ENCODE results near the gene ZNF511. TPM values are rescaled to one million over a fixed set of nuclear protein-coding genes. Genes with fewer than 3 reads are reported as not detected.

ZNF511 gene
- total and polyA plus RNA-seq, 2 donors (not counting 1 experiment from before 2014, with no cell fraction given), result 30.7 to 45.1 TPM

DNA sequence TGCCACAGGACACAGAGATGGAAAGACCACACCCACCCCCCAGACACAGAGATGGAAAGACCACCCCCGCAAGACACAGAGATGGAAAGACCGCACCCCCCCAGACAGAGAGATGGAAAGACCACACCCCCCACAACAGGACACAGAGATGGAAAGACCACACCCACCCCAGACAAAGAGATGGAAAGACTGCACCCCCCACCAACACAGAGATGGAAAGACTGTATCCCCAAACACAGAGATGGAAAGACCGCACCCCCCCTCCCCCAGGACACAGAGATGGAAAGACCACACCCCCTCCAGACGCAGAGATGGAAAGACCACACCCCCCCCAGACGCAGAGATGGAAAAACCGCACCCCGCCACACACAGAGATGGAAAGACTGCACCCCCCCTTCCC is 8.0 kb downstream of the ZNF511 start:
- WGBS (ENCODE audit: insufficient coverage), result no CpG with 5 or more reads among the region's 7 CpGs
- no peak for DNase-seq
- Histone ChIP-seq H3K27ac (ENCODE audit: low read length in 2 of 2) (no peak overlapping the region), H3K27me3 (replicated peaks in 1 of 4; ENCODE audit: control extremely low read depth in 1 of 4, control insufficient read depth in 3 of 4, insufficient read depth in 4 of 4, low read length in 3 of 4) (peaks cover 0 to 14% (median 5%) of the 10 kb centered on the region in 4 experiments), H3K4me2 (replicated peaks; ENCODE audit: low read depth, low read length, poor library complexity, severe bottlenecking) (no peak overlapping the region), H3K9me3 (ENCODE audit: control extremely low read depth in 1 of 3, control insufficient read depth in 2 of 3, insufficient read depth in 1 of 3, low read length in 2 of 3) (peaks cover 0 to 20% (median 0%) of the 10 kb centered on the region in 3 donors), H3K4me1 (ENCODE audit: control insufficient read depth in 2 of 2, insufficient read depth in 2 of 2, low read length in 2 of 2) (peaks cover 9 to 15% of the 10 kb centered on the region in 2 donors), H3K9ac (ENCODE audit: low read length) (no peak overlapping the region), H3K36me3 (replicated peaks in 1 of 2; ENCODE audit: control extremely low read depth in 1 of 2, control insufficient read depth in 1 of 2, extremely low read depth in 1 of 2, insufficient read depth in 2 of 2, low read length in 1 of 2) (peaks cover 0 to 9% of the 10 kb centered on the region in 2 experiments), H4K20me1 (ENCODE audit: control insufficient read depth, insufficient read depth, low read length, poor library complexity, severe bottlenecking) (no peaks in the 10 kb centered on the region), H2AFZ (ENCODE audit: insufficient read depth, low read depth, low read length, poor library complexity, severe bottlenecking) (no peak overlapping the region), H3K4me3 (ENCODE audit: control extremely low read depth in 1 of 5, extremely low read depth in 1 of 5, insufficient read depth in 1 of 5, low read depth in 2 of 5, low read length in 4 of 5) (no peak overlapping the region), H3K79me2 (ENCODE audit: control insufficient read depth, insufficient read depth, low read length) (no peaks in the 10 kb centered on the region)
- Mint-ChIP-seq H3K9me3 (ENCODE audit: insufficient read depth) (peaks cover 5% of the 10 kb centered on the region), H3K4me1 (peaks cover 18% of the 10 kb centered on the region), H3K4me3 (no peak overlapping the region), H3K27me3 (peaks cover 16% of the 10 kb centered on the region), H3K27ac (no peak overlapping the region)
- ATAC-seq (ENCODE audit: low read depth), result no peak
- TF ChIP-seq, protein P1, sequence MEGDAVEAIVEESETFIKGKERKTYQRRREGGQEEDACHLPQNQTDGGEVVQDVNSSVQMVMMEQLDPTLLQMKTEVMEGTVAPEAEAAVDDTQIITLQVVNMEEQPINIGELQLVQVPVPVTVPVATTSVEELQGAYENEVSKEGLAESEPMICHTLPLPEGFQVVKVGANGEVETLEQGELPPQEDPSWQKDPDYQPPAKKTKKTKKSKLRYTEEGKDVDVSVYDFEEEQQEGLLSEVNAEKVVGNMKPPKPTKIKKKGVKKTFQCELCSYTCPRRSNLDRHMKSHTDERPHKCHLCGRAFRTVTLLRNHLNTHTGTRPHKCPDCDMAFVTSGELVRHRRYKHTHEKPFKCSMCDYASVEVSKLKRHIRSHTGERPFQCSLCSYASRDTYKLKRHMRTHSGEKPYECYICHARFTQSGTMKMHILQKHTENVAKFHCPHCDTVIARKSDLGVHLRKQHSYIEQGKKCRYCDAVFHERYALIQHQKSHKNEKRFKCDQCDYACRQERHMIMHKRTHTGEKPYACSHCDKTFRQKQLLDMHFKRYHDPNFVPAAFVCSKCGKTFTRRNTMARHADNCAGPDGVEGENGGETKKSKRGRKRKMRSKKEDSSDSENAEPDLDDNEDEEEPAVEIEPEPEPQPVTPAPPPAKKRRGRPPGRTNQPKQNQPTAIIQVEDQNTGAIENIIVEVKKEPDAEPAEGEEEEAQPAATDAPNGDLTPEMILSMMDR (IDR thresholded peaks at IDR 0.05), result no peak
- ChIA-PET CTCF (interaction anchor here (0.8 to 4.2 kb wide), 2 partner anchors 12 to 169 kb away, joined by 3 to 21 read pairs; no protein-coding TSS in a partner anchor), POLR2A (no interaction called here)
- intact Hi-C loops (cut with micrococcal nuclease), result no loop called here

DNA sequence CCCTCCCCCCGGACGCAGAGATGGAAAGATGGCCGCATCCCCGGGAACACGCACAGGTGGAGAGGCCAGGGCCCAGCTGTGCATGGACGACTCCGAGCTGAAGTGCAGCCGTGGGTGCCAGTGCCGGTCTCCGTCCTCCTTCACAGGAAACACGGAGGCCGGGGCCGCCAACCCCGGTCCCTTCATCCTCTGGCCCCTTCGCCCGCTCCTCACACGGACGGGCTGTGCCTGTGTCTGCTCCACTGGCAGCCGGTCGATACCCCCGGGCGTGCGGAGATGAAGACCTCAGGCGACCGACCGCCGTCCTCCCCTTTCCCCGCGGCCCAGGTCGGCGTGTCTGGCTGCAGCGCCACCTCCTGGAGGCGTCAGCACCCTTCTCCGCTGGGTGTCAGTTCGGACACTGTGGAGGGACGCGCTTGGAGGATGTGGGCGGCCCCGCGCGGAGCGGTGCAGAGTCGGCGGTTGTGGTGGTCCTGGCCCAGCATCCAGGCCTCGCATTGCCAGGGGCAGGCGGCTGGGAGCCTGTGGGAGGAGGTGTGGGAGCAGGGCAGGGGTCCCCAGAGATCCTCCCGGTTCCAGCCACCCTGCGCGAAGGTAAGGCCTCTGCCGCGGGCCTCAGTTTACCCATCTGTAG is 9.9 kb downstream of the ZNF511 start:
- H3K9me3 ChIP-seq (ENCODE audit: control extremely low read depth in 1 of 3, control insufficient read depth in 2 of 3, insufficient read depth in 1 of 3, low read length in 2 of 3), result peaks cover 0 to 20% (median 0%) of the 10 kb centered on the region in 3 donors
- H3K4me1 ChIP-seq (ENCODE audit: control insufficient read depth in 2 of 2, insufficient read depth in 2 of 2, low read length in 2 of 2), result peaks cover 9 to 15% of the 10 kb centered on the region in 2 donors
- H3K4me3 ChIP-seq (ENCODE audit: control extremely low read depth in 1 of 5, extremely low read depth in 1 of 5, insufficient read depth in 1 of 5, low read depth in 2 of 5, low read length in 4 of 5), result peak overlapping the region in 4 of 5 experiments; percentile 18 to 44 (median 28)
- no peaks in the 10 kb centered on the region for H4K20me1 ChIP-seq (ENCODE audit: control insufficient read depth, insufficient read depth, low read length, poor library complexity, severe bottlenecking)
- H3K9ac ChIP-seq (ENCODE audit: low read length), result peak overlapping the region; percentile 54
- H3K4me2 ChIP-seq (replicated peaks; ENCODE audit: low read depth, low read length, poor library complexity, severe bottlenecking), result peak overlapping the region; percentile 87
- H2AFZ ChIP-seq (ENCODE audit: insufficient read depth, low read depth, low read length, poor library complexity, severe bottlenecking), result peak overlapping the region; percentile 71
- TF ChIP-seq, protein P1 (IDR thresholded peaks at IDR 0.05), result peak; percentile 92
- TF ChIP-seq EZH2 (IDR thresholded peaks at IDR 0.05; ENCODE audit: borderline replicate concordance, insufficient read depth, low read depth, low read length, poor library complexity, severe bottlenecking), result no peak
- ChIA-PET CTCF (interaction anchor here (0.6 to 3.4 kb wide), 5 partner anchors 9 to 175 kb away, joined by 3 to 11 read pairs (median 4); no protein-coding TSS in a partner anchor), POLR2A (no interaction called here)
- no peaks in the 10 kb centered on the region for H3K79me2 ChIP-seq (ENCODE audit: control insufficient read depth, insufficient read depth, low read length)
- peaks cover 5% of the 10 kb centered on the region for H3K9me3 Mint-ChIP-seq (ENCODE audit: insufficient read depth)
- intact Hi-C loops (cut with micrococcal nuclease), result loop anchor here (2.0 kb wide), 1 partner anchor 414 kb away; no protein-coding TSS in a partner anchor
- 8% methylated on average over 50 of the region's 51 CpGs for WGBS (ENCODE audit: insufficient coverage)
- DNase-seq (peak; percentile 77), ATAC-seq (ENCODE audit: low read depth) (peak; percentile 92)
- H3K27ac Mint-ChIP-seq, result no peak overlapping the region
- peaks cover 18% of the 10 kb centered on the region for H3K4me1 Mint-ChIP-seq
- peaks cover 24% of the 10 kb centered on the region for H3K27me3 Mint-ChIP-seq
- no peak overlapping the region for H3K27ac ChIP-seq (ENCODE audit: low read length in 2 of 2)
- H3K27me3 ChIP-seq (replicated peaks in 1 of 4; ENCODE audit: control extremely low read depth in 1 of 4, control insufficient read depth in 3 of 4, insufficient read depth in 4 of 4, low read length in 3 of 4), result peaks cover 0 to 14% (median 7%) of the 10 kb centered on the region in 4 experiments
- H3K4me3 Mint-ChIP-seq, result peak overlapping the region; percentile 71
- H3K36me3 ChIP-seq (replicated peaks in 1 of 2; ENCODE audit: control extremely low read depth in 1 of 2, control insufficient read depth in 1 of 2, extremely low read depth in 1 of 2, insufficient read depth in 2 of 2, low read length in 1 of 2), result no peaks in the 10 kb centered on the region
